Right renal cortex interstitium (tissue), 3 donors: ENCODE results near the gene KCNJ18. TPM values are rescaled to one million over a fixed set of nuclear protein-coding genes. Genes with fewer than 3 reads are reported as not detected.
"Not testable (repeated sequence)": the region's sequence is repeated elsewhere in the genome, so short reads cannot be mapped to it uniquely, and the experiment has no call there.

Experiments used
- DNase-seq, 3 donors: peaks; one replicate each; pipeline ENCODE4 v3.0.0-alpha.2; 2013; ENCODE audit warnings: low read depth in 3 of 3, low spot score in 2 of 3
- polyA plus RNA-seq, 3 donors: library from polyadenylated mRNA; unstranded; fragments of 120-200 nt; gene quantifications; one replicate each; pipeline ENCODE4 v1.2.1, GENCODE V29; 2013; ENCODE audit not compliant: insufficient read length in 3 of 3

Gene KCNJ18
- polyA plus RNA-seq, 3 donors: not detected

DNA sequence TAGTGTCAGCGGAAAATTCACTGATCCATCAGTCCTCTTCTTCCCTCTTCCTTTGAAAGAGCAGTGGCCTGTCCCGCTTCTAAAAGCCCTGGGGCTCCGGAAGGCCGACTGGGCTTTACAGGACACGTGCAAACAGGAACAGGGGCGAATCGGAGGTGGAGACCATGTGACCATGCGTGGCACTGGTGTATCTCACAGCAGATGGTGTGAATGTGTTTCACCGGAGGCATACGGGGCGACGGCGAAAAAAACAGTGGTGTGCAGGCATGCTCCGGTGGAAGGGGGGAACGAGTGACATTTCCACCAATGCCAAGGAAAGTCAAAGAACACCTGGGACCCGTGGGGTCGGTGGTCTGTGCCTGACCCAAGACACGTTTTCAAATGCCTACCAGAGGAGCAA is 8.4 kb upstream of the KCNJ18 start:
- DNase-seq: not testable (repeated sequence)

DNA sequence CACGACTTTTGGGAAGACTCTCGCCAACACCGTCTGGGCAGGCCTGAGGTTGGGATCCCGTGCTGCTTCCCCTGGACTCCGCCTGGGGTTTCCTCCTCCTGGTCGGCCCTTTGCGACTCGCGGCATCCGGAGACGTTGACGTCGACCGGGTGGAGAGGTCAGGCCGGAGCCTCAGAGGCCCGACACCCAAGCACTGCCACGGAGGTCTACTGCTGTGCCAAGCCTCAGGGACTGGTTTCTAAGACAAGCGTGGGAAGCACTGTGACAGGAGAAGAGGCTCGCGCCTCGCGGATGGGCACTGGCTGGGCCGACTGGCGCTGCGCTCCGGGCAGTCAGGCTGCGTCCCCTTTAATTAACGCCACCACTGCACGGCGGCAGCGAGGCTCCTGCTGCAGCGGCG is 7.9 kb upstream of the KCNJ18 start:
- not testable (repeated sequence) for DNase-seq

DNA sequence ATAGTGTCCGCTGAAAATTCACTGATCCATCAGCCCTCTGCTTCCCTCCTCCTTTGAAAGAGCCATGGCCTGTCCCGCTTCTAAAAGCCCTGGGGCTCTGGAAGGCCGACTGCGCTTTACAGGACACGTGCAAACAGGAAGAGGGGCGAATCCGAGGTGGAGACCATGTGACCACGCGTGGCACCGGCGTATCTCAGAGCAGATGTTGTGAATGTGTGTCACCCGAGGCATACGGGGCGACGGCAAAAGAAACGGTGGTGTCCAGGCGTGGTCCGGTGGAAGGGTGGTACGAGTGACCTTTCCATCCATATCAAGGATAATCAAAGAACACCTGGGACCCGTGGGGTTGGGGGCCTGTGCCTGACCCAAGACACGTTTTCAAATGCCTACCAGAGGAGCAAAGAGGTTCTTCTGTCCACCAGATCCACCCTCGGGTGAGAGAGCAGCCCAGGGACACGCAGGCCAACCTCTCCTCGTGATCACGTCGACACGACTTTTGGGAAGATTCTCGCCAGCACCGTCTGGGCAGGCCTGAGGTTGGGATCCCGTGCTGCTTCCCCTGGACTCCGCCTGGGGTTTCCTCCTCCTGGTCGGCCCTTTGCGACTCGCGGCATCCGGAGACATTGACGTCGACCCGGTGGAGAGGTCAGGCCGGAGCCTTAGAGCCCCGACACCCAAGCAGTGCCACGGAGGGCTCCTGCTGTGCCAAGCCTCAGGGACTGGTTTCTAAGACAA is 7.1 kb upstream of the KCNJ18 start:
- DNase-seq: not testable (repeated sequence)

DNA sequence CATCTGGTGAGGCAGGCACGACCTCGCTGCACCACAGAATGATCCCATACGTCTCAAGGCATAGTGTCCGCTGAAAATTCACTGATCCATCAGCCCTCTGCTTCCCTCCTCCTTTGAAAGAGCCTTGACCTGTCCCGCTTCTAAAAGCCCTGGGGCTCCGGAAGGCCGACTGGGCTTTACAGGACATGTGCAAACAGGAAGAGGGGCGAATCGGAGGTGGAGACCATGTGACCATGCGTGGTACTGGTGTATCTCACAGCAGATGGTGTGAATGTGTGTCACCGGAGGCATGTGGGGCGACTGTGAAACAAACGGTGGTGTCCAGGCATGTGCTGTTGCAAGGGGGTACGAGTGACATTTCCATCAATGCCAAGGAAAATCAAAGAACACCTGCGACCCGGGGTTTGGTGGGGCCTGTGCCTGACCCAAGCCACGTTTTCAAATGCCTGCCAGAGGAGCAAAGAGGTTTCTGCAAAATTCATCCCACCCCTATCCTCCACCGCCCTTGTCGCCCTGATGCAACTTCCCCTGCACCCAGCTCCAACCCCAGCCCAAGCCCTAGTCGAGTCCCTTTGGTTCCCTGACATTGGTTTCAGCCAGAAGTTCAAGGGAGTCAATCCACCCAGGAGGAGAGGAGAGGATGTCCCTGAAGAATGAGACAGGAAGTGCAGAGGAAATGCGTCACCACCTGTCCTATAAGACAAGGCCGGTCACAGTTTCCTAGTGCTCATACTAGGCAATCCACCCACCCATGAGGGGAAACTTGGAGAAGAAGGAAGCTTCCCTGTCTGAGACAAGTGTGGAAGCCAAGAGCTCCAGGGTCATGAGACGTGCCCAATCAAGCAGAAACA is 5.9 kb upstream of the KCNJ18 start:
- DNase-seq: no peak

DNA sequence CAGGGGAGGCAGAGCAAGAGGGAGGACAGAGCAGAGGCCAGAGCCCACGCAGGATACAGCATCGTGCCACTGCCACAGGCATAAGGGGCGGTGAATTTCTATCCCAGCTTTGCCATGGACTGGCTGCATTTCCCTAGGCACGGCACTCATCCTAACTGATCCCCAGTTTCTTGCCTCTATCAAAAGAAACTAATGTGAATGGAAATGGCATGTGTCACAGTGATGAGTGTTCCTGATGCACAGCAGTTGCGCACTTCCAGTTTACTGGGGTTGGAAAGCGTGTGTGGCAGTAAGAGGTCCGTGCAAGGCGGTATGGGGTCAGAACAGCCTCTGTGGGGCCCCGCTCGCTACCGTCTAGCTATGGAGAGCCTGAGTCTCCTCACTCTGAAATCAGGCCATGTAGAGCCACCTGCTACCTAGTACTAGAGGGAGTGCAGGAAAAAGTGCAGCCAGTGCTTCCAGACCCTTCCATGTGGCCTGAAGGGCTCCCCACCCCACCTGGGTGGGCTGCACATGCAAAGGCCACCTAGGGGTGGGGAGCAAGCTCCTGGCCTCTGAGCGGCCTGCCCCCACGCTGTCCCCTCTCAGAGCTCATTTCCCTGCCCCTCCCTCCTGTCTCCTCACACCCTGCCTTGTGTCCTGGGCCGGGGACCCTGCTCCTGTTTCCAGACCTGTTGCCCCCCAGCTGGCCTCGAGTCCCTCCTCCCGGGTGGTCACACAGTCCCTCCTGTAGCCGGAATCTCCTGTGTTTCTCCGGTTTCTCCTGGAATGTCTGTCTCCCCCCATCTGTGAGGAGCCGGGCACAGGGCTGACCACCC is 5.0 kb upstream of the KCNJ18 start:
- DNase-seq: no peak

DNA sequence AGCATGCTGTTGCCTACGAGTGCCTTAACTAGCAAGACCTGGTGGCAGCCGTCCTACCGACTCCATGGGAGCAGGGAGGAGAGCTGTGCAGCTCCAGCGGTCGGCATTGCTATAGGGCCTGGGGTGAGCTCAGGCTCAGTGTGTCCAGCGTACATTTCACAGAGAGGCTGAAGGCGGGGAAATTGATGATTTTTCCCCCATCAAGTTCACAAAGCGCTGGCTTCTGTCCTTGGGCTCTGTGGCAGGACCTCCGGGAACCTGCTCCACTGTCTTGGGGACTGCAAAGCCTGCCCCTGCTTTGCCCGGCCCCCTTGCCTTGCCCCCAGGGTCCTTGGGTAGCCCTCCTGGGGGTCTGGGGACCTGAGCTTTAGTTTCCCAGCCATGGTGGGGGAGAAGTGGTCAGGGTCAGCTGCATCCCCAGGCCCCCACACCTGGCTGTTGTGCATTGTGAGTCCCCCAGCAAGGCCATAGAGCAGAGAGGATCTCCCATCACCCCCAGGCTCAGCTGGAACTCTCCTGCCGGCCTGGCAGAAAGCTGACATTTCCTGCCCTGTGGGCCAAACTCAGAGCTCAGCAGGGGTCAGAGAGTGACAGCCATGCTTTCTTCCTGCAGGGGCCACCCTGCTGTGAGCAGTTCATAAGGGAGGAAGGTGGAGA is 3.9 kb upstream of the KCNJ18 start:
- no peak for DNase-seq

DNA sequence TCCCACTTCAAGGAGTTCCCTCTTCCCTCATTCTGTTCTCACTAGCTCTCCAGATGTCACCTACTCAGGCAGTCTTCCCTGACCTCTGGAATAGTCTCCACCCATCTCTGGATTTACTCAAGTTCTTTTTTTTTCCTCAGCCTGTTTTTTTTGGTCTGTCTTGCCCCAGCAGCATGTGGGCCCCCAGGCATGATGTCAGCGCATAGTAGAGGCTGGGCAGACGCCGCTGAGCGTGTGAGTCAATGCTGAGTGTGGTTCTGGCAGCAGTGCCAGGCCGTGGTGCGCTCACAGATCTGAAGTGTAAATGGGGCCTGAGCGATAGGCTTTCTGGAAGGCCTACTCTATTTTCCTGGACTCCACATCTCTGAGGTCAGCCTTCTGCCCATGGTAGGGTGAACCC is 2.7 kb upstream of the KCNJ18 start:
- no peak for DNase-seq

DNA sequence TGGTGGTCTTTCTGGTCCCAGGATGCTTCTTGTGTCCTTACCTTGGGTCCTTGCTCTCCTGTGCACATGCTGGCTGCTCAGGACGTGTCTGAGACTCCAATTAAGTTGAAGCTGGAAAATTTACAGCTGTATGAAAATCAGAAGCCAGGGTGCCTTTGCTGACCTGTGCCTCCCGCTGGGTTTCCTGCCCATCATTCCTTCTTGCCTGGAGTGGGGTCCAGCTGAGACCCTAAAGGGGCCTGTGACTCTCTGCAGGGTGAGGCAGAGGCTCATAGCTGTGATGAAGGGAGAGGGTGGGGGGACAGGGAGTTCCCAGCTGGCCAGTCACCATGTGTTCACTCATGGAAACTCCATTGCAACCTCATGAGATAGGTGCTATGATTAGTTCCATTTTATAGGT is 1.5 kb upstream of the KCNJ18 start:
- not testable (repeated sequence) for DNase-seq

DNA sequence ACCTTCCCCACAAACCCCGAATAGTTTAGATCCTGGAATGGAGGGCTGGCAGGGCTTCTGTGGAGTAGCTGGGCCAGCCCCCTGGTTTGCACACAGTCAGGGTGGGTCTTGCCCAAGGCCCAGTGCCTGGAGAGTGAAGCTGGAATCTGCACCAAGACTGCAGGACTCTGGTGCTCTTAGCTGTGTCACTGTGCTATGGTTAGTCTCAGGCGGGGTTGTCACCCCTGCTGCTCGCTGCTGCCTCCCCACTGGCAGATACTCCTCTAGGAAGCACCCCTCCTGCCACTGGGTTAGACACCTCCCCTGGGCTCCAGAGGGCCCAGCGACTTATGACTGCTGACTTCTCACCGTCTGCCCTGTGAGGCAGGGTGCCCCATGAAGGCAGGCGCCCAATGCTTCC is 842 bp upstream of the KCNJ18 start:
- not testable (repeated sequence) for DNase-seq

DNA sequence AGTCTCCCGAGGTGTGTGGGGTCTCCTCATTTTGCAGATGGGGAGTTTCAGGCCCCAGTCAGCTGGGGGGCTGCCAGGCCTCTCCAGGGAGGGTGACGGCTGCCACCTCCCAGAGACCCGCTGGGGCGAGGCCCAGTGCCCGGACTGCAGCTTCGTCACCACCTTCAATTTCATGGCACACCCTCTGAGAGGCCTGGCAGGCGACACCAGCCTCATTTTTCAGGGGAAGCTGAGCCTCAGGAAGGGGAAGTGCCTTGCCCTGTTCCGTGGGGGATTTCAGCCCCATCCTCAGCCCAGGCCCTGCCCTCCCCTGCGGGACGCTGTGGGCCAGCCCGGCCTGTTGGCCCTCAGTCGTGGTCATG is 362 bp downstream of the KCNJ18 start:
- DNase-seq: not testable (repeated sequence)

DNA sequence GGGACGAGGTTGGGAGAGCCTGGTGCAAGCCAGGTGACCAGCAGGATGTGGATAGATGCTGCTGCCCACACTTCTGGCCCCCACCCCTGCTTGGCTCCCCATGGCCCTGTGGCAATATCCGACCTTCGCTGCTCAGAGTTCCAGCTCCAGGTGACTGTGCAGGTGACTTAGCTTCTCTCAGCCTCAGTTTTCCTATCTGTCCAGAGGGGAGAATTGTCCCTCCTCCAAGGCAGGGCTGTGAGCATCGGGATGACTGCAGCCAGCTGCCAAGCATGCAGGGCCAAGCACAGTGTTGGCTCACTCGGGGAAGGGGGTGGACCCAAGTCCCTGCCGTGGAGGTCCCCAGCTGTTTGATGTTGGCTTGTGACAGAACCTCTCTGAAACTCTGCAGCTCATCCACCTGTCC is 1.1 kb downstream of the KCNJ18 start:
- not testable (repeated sequence) for DNase-seq

DNA sequence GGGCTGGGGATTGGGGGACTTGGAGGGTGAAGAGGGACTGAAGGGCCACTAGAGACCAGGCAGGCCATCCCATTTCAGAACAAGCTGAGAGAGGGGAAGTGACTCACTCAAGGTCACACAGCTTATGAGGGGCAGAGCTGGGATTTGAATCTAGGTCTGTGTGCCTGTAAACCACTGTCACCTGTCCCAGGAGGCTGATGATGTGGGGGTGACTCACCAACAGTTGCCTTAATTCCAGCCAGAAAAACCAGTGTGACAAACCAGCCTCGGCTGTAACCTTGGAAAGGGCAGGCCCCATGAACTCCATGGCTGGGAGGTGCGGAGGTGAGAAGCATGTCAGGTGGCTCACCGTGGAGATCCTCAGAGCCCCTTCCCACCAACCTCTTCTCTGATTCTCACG is 1.6 kb downstream of the KCNJ18 start:
- not testable (repeated sequence) for DNase-seq

DNA sequence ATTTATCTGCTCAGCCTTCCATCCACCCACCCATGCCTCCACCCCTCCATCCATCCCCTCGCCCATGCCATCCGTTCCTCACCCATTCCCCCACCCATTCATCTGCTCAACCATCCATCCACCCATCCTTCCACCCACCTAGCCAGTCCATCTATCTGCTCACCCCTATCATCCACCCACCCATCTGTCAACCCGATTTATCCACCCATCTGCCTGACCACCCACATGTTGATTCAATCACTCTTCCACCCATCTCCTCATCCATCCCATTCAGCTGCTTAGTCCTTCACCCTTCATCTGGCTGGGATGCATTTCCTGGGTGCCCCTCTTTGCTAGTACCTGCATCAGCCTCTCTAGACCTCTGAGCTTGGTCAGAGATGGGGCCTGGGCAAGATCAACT is 3.9 kb downstream of the KCNJ18 start:
- DNase-seq: not testable (repeated sequence)

DNA sequence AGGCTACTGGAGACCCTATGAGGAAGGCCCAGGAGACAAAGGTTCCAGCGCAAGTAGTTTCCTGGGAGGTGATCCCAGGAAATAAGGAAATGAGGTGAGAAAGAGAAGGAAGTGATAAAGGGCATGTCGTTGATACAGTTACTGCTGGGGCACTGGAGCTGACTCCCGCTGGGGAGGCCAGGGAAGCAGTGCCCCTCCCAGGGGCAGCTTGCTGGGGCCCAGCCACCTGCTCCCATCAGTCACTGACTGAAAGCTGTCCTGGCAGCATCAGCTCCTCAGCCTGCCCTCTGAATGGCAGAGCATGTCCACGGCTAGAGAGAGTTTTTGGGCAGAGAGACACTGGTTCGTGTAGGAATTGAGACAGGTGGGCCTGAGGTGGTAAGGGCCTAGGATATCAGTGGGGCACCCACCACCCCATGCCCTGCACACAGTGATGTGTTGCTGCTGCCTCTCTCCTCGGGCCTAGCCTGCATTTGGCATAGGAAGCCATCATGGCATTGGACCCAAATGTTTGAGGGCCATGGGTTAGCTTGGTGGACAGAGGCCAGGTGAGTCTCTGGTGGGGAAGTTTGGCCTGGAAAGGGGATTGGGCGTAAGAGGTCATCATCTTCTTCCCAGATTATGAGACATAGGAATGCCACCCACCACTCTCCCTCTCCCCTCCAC is 4.7 kb downstream of the KCNJ18 start:
- not testable (repeated sequence) for DNase-seq

DNA sequence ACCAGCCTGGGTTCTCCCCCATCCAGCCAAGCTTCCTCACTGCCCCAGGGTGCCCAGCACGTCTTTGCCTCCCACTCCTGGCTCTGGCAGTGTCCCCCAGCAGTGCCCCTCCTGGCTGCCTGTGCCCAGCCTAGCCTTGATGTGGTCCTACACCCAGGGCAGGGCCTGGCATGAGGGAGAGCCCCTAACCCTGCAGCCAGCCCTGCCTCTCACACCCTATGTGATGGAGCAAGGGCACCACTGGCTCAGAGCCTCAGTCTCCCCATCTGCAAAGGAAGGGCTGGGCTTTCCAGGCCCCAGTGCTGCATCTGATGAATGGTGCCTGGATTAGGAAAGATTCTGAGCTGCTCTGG is 5.2 kb downstream of the KCNJ18 start:
- not testable (repeated sequence) for DNase-seq

DNA sequence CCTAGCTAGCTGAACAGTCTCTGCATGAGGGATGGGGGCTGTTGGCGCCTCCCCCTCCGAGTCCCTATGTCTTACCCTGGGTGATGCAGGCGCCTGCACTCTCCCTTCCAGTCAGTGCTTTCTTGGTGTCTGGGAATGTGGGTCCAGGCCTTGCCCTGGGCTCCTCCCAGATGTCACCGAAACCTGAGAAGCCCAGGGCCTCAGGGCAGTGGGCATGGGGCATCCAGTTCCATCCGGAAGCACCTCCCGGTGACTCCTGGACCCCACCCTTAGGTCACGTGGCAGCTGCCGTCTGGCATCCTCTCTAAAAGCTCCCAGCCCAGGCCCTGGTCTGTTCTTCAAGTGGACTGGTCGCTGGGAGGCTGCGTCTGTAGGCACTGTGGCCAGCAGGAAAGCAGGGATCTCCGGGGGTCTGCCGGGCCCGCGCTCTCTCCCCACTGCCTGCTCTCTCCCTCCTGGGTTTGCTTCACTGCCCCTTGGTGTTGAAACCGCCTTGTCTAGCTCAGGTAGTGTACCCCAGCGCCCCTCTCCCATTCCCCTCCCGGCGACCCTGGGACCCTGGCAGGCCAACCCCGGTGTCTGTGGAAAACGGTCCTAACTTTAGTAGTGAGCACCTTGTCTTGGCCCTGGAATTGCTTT is 6.2 kb downstream of the KCNJ18 start:
- DNase-seq: not testable (repeated sequence)

DNA sequence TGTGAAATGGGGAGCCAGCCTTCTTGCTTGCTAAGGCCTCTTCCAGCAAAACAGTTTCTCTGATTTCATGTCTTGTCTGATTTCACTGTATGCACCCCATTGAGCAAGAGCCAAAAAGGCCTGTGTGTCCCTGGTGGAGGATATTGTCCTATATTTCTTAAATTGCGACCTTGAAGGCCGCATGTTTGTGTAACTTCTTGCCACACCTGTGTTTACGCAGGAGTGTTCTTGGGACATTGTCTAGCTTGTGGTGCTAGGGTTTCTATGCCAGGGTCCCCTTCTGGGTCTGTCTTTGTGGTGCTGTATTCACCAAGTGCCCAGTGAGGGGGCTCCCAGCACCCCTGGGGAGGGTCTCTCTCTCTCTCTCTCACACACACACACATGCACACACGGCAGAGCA is 6.8 kb downstream of the KCNJ18 start:
- DNase-seq: not testable (repeated sequence)

DNA sequence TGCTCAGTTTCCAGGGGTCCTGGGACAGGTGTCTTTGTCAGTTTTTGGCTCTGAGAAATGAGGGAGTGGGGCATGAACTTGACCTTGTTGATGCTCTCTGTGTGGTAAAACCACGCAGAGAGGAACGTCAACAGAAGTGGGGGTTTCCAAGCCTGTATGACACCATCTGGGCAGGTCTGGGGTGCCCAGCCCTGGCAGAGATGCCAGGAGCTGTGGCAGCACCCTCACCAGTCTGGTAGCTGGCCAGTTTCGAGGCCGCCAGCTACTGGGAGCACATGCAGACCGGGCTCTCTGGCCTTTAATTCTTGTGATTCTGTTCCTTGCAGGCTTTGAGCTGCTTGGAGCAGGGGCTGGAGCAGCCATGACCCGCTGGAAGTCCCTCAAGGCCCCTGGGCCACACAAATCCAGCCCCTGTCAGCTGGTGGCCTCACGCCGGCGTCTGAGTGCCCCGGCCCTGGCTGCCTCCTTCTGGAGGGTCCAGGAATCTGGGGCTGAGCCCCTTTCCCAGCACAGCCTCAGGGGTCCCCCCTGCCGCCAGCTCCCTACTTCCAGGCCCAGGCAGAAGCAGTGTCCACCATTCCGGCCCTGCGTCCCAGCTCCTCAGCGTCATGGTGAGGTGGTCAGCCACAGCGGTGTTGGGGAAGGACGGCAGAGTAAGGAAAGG is 7.4 kb downstream of the KCNJ18 start:
- not testable (repeated sequence) for DNase-seq

DNA sequence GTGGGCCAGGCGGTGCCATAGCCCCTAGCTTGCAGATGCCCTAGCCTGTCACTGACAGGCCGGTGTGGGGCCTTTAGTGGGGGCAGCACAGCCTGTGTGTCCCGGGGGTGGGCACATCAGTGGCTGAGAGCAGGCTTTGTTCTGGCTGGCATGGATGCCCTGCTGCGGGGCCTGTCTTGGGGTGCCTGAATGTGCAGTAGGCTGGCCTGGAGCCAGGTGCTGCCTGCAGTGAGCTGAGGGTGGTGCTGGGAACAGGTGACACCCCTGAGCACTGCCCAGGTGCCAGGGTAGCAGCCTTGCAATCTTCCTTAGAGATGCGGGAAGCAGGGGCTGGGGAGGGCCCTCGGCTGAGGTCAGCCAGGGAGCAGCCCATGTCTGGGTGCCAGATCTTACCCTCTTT is 8.8 kb downstream of the KCNJ18 start:
- DNase-seq: not testable (repeated sequence)
